H1 (cell line): ENCODE data around the gene RALGAPA2.

Experiments used
- CHD1 ChIP-seq: IDR thresholded peaks from 2 replicates; pipeline ENCODE4 v1.6.1; 2012; ENCODE audit warnings: low read depth, low read length, improper control_type of control experiment
- CTCF ChIP-seq, 3 experiments: IDR thresholded peaks; 1 replicate in 2 of 3; 2 replicates in 1 of 3; pipeline versions ENCODE4 v1.5.1 to v1.6.1; 2011; ENCODE audit warnings: low read length in 3 of 3, mild to moderate bottlenecking in 3 of 3, inconsistent platforms in 2 of 3, low read depth in 1 of 3, moderate library complexity in 1 of 3; ENCODE audit not compliant: insufficient read depth in 1 of 3; ENCODE audit errors: control extremely low read depth in 1 of 3
- E2F6 ChIP-seq: IDR thresholded peaks from 2 replicates; pipeline ENCODE4 v1.6.1; 2012; ENCODE audit warnings: inconsistent platforms
- EZH2 ChIP-seq: fragments of 200-600 bp; sonication (generic); IDR thresholded peaks from 2 replicates; pipeline ENCODE4 v1.7.1; 2012; ENCODE audit warnings: low read depth, mild to moderate bottlenecking, moderate library complexity, low read length, inconsistent platforms; ENCODE audit not compliant: severe bottlenecking
- NRF1 ChIP-seq: IDR thresholded peaks from 2 replicates; pipeline ENCODE4 v1.6.1; 2011; ENCODE audit warnings: mild to moderate bottlenecking, low read depth, low read length, improper control_type of control experiment
- POLR2AphosphoS5 ChIP-seq: IDR thresholded peaks from 2 replicates; pipeline ENCODE4 v1.6.1; 2011; ENCODE audit warnings: low read depth, low read length
- RAD21 ChIP-seq, 2 experiments: IDR thresholded peaks in 1 of 2; conservative IDR thresholded peaks in 1 of 2; 2 replicates each; pipeline ENCODE4 v1.6.1; 2011; ENCODE audit warnings: low read depth in 2 of 2, low read length in 2 of 2, improper control_type of control experiment in 1 of 2, inconsistent platforms in 1 of 2, mild to moderate bottlenecking in 1 of 2, moderate library complexity in 1 of 2
- RFX5 ChIP-seq: IDR thresholded peaks from 2 replicates; pipeline ENCODE4 v1.6.1; 2011; ENCODE audit warnings: low read depth, low read length, improper control_type of control experiment, borderline replicate concordance
- RXRA ChIP-seq: IDR thresholded peaks from 2 replicates; pipeline ENCODE4 v1.6.1; 2011; ENCODE audit warnings: low read depth, mild to moderate bottlenecking, low read length, moderate library complexity; ENCODE audit not compliant: insufficient read depth
- SP2 ChIP-seq: IDR thresholded peaks from 2 replicates; pipeline ENCODE4 v1.6.1; 2012; ENCODE audit warnings: mild to moderate bottlenecking, low read length, inconsistent platforms
- SRF ChIP-seq: IDR thresholded peaks from 2 replicates; pipeline ENCODE4 v1.6.1; 2011; ENCODE audit warnings: mild to moderate bottlenecking, low read depth, low read length, moderate library complexity
- TBP ChIP-seq: IDR thresholded peaks from 2 replicates; pipeline ENCODE4 v1.6.1; 2011; ENCODE audit warnings: low read depth, low read length, improper control_type of control experiment
- TF ChIP-seq, protein P1 (sequence below): IDR thresholded peaks from 2 replicates; pipeline ENCODE4 v1.6.1; 2011; ENCODE audit warnings: low read length, improper control_type of control experiment

DNA sequence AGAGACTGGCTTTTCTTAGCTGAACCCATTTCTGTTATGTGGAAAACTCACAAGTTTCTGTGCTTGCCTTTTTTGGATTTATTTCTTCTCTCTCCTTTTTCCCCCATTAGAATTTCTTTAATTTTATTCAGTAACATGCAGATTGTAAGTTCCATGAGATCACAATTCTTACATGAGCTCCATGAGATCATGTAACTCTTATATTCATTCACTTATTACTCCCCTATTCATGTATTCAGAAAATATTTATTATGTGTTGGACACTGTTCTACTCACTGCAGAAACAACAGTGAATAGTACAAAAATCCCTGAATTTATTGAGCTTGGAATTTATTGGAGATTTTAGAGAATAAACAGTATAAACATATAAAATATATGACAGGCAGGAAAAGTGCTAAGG is 238.8 kb downstream of the RALGAPA2 start:
- TF ChIP-seq CTCF (IDR thresholded peaks at IDR 0.05; ENCODE audit: control extremely low read depth in 1 of 3, insufficient read depth in 1 of 3, low read depth in 1 of 3, low read length in 3 of 3) (no peak), SRF (no peak), TBP (no peak), EZH2 (no peak), SP2 (no peak), POLR2AphosphoS5 (no peak), E2F6 (no peak), RAD21 (IDR thresholded peaks at IDR 0.05 in 1 of 2, conservative IDR thresholded peaks at IDR 0.05 in 1 of 2; ENCODE audit: low read depth in 2 of 2, low read length in 2 of 2) (no peak), NRF1 (no peak), RFX5 (no peak), RXRA (no peak), CHD1 (no peak)
- TF ChIP-seq, protein P1, sequence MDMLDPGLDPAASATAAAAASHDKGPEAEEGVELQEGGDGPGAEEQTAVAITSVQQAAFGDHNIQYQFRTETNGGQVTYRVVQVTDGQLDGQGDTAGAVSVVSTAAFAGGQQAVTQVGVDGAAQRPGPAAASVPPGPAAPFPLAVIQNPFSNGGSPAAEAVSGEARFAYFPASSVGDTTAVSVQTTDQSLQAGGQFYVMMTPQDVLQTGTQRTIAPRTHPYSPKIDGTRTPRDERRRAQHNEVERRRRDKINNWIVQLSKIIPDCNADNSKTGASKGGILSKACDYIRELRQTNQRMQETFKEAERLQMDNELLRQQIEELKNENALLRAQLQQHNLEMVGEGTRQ, result no peak
